Ishikawa (cell line): ENCODE results near the gene UCKL1.

ENCODE experiments used
- CEBPB ChIP-seq: IDR thresholded peaks from 2 replicates; pipeline ENCODE4 v1.6.1; 2012
- CREB1 ChIP-seq: IDR thresholded peaks from 2 replicates; pipeline ENCODE4 v1.6.1; 2012; ENCODE audit warnings: low read depth
- EGR1 ChIP-seq: IDR thresholded peaks from 2 replicates; pipeline ENCODE4 v1.6.1; 2012
- EP300 ChIP-seq: IDR thresholded peaks from 2 replicates; pipeline ENCODE4 v1.6.1; 2012; ENCODE audit warnings: borderline replicate concordance
- FOXM1 ChIP-seq: IDR thresholded peaks from 2 replicates; pipeline ENCODE4 v1.6.1; 2012; ENCODE audit warnings: low read depth, borderline replicate concordance
- NFIC ChIP-seq: IDR thresholded peaks from 2 replicates; pipeline ENCODE4 v1.6.1; 2012
- RAD21 ChIP-seq: IDR thresholded peaks from 2 replicates; pipeline ENCODE4 v1.6.1; 2012; ENCODE audit warnings: low read depth
- REST ChIP-seq: IDR thresholded peaks from 2 replicates; pipeline ENCODE4 v1.6.1; 2012; ENCODE audit warnings: low read depth, mild to moderate bottlenecking
- TAF1 ChIP-seq: IDR thresholded peaks from 2 replicates; pipeline ENCODE4 v1.6.1; 2012; ENCODE audit warnings: low read depth, mild to moderate bottlenecking
- TCF12 ChIP-seq: IDR thresholded peaks from 2 replicates; pipeline ENCODE4 v1.6.1; 2012; ENCODE audit warnings: low read depth
- TEAD4 ChIP-seq: IDR thresholded peaks from 2 replicates; pipeline ENCODE4 v1.6.1; 2012
- YY1 ChIP-seq: IDR thresholded peaks from 2 replicates; pipeline ENCODE4 v1.6.1; 2012; ENCODE audit warnings: low read depth
- ZBTB7A ChIP-seq: IDR thresholded peaks from 2 replicates; pipeline ENCODE4 v1.6.1; 2012; ENCODE audit warnings: low read depth
- TF ChIP-seq, protein P1 (sequence below): IDR thresholded peaks from 2 replicates; pipeline ENCODE4 v1.6.1; 2012
- TF ChIP-seq, protein P2 (sequence below): IDR thresholded peaks from 2 replicates; pipeline ENCODE4 v1.6.1; 2012

The UCKL1 gene

GRCh38 chr20:63966172-63966943 lies 10.1 kb upstream of the UCKL1 start:
- TF ChIP-seq EP300 (no peak), YY1 (no peak), NFIC (no peak), CEBPB (no peak), RAD21 (no peak), TAF1 (no peak), REST (no peak), TCF12 (no peak), TEAD4 (no peak)
- TF ChIP-seq, protein P1, sequence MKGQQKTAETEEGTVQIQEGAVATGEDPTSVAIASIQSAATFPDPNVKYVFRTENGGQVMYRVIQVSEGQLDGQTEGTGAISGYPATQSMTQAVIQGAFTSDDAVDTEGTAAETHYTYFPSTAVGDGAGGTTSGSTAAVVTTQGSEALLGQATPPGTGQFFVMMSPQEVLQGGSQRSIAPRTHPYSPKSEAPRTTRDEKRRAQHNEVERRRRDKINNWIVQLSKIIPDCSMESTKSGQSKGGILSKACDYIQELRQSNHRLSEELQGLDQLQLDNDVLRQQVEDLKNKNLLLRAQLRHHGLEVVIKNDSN: no peak

- TF ChIP-seq TCF12 (no peak), EP300 (no peak), YY1 (no peak), REST (no peak), FOXM1 (no peak), EGR1 (no peak), ZBTB7A (no peak), NFIC (no peak), TAF1 (no peak), CREB1 (no peak), CEBPB (no peak), RAD21 (no peak)
- TF ChIP-seq, protein P1: no peak
- TF ChIP-seq, protein P2, sequence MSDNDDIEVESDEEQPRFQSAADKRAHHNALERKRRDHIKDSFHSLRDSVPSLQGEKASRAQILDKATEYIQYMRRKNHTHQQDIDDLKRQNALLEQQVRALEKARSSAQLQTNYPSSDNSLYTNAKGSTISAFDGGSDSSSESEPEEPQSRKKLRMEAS: no peak
Observed at GRCh38 chr20:63964412-63964811, 8.2 kb upstream of the UCKL1 start.

DNA sequence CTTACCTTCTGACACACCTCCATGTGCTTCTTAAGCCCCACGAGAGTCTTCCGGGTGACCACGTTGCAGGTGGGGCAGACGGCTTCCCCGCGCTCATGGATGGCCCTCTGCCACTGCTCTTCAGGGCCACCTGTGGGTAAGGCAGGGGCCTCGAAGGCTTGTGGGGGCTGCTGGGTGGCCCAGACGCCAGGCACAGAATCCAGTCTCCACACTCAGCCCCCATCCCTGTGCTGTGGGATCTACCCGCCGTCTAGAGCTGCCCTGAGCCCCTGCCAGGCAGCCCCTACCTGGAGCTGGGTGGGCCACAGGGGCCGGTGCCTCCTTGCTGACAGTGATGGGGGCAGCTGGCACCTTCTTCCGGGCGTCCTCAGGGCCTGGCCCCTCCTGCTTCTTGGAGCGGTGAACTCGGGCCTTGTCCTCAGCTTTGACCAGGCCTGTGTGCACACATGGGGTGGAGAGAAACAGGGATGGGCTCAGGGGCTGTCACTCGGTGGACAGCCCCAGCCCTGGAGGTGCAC lies 7.6 kb upstream of the UCKL1 start:
- TF ChIP-seq, protein P2: no peak
- TF ChIP-seq CEBPB (no peak), TAF1 (no peak), EP300 (no peak), ZBTB7A (no peak), FOXM1 (no peak)

DNA sequence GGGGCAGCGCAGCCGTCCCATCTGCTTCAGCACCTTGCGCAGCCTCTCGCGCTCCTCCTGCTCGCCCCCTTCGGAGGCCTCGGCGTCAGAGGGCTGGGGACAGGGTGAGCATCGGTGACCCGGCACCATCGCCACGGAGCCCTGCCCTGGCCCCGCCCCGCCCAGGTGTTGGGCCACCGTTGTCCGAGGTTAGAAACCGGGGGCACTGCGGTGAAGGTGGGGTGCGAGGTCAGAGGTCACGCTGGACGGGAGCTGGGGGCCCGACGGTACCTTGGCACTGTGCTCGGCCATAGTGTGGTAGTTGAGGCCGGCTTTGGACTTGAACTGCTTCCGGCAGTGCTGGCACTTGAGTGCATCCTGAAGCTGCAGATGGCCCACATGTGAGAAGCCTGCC lies 7.1 kb upstream of the UCKL1 start:
- TF ChIP-seq CEBPB (no peak), EP300 (no peak), TCF12 (no peak), REST (no peak), TEAD4 (no peak), TAF1 (no peak), NFIC (no peak), CREB1 (no peak), EGR1 (no peak), YY1 (no peak), RAD21 (no peak), ZBTB7A (no peak), FOXM1 (no peak)
- TF ChIP-seq, protein P1: no peak
- TF ChIP-seq, protein P2: no peak
